ENCODE measurements around the gene UST.
"Not testable (repeated sequence)": the region's sequence is repeated elsewhere in the genome, so short reads cannot be mapped to it uniquely, and the experiment has no call there.

The UST gene

DNA sequence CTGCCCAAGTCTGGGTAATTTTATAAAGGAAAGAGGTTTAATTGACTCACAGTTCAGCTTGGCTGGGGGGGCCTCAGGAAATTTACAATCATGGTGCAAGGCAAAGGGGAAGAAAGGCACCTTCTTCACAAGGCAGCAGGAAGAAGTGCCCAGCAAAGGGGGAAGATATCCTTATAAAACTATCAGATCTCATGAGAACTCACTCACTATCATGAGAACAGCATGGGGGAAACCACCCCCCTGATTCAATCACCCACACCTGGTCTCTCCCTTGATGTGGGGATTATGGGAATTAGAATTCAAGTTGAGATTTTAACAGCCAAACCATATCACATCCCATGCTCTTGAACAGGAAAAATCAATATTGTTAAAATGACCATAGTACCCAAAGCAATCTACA is 355.5 kb downstream of the UST start:
- no peak for DNase-seq

DNA sequence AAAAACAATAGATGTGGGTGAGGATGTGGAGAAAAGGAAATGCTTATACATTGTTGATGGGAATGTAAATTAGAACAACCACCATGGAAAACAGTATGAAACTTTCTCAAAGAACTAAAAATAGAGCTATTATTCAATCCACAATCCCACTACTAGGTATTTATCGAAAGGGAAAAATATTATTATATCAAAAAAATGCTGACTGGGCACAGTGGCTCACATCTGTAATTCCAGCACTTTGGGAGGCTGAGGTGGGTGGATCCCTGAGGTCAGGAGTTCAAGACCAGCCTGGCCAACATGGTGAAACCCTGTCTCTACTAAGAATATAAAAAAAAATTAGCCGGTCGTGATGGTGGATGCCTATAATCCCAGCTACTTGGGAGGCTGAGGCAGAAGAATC is 357.1 kb downstream of the UST start:
- DNase-seq, result not testable (repeated sequence)

DNA sequence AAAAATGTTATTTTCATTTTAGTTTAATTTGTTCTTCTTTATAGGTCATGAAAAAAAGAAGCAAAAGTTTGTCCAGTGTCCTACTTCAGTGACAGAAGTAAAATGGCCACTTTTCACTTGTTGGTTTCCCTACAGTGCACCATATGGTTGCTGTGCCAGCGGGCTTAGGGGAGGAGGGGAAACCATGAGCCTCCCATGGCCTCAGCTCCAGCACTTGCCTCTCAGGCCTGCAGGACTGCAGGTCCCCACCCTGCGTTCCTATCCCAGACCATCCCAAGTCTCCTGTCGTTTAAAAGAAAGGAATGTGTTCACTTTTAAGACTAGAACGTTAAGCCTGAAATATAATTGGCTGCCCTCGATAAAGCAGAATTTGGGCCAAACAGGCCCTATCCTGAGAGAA is 360.7 kb downstream of the UST start:
- no peak for DNase-seq

DNA sequence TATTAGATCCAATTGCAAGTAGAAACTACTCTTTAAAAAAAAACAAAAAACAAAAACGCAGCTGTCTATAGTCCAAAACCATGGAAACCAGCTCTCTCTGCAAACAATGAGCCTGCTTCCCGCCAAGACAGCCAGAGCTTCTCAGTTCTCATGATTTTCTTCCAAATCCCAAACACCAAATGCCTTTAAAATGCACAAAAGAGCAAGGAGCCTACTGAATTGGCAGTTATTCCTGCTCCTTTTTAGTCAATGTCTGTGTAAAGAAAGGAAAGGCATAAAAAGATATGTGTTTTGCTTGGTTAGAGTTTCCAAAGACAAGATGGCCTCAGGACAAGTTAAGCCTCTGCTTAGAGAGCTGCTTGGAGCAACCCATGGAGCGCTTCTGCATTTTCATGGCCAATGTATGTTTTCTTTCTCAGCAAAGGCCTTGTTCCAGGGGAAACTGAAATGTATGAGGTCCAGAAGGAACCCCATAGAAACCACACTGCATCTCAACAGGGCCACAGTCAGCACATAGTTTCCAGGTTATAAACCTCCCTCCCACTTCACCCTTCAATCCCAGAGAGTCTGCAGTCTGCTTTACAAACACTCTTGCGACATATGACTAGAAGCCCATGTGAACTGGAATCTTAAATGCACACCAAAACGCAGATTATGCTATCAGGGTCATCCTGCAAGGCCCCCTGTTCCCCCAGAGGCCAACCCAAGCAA is 361.4 kb downstream of the UST start:
- DNase-seq, result no peak

DNA sequence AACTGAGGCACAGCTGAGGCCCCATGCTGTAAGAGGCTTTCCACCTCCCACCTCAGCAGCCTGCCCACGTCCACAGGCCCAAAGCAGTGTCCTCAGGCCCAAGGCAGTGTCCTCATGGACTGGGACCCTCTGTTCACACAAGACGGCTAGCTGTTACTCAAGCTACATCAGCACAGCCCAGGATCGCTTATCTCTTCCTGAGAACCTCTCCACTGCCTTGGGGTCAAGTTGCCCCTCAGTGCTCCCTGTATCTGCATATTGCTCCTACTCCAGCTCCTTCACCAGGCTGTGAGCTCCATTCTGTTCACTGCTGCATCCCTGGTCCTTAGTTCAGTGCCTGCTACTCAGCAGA is 361.9 kb downstream of the UST start:
- DNase-seq, result no peak

DNA sequence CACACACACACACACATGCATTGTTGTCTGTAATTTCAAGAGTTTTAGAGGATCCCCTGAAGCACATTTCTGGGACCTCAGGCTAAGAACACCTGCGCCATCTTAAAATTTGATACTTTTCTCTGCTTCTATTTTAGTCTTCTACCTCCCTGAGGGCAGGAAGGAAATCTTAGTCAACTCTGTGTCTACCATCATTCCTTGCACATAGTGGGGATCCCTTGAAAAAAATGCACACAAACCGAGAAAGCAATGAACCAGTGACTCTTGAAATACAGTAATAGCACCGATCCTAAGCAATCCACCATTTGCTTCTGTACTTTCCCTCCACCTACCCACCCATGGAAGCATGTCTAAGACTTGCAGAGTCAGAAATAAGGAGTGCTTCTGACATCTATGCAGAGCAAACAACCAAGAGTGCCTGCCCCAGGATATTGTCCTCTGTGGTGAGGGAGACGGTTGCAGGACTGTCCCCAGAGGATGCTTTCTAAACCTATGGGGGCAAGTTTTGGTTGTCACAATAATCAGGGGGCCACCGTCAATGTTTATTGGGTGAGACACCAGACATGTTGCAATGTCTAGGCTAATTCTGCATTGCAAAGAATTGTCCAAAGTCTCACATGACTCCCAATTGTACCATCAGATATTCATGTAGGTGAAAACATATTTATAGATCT is 362.7 kb downstream of the UST start:
- DNase-seq, result no peak

DNA sequence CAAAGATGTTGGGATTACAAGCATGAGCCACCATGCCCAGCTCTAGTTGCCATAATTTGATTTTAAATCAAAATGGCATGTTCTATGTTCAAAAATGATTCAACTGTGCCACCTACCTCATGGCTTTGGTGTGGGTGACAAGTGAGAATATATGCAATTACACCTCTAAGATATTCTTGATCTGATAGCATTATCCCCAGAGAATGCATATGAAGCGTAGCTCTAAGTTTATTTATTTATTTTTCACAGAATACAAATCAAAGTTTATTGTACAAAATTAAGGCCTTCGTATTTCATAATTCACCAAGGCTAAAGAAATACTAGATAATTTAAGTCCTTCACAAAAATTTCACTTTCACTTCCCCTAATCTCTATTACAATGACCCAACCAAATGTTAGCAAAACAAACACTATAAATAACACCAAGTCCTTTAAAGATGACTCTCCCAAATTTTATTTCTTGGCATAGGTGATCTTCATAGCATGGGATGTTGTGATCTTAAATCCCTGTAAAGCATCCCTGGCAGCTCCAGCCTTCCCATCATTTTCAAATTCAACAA is 364.8 kb downstream of the UST start:
- DNase-seq, result no peak

DNA sequence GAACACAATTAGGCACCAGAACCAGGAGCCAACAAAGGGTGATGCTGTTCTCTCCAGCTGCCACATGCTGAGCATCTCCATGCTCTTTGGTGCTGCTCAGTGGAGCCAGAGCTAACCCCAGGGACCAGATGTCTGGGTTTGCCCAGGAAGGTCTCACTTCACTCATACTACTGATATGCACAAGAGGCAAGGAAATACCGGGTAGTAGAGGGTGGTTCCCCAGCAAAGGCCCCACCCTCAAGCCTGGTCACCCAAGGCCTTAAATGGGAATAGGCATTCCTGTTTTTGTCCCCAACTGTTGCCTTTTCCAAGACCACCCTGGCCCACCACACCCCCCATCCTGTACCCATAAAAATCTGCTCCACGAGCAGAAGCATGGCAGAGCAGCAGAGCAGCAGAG is 366.1 kb downstream of the UST start:
- no peak for DNase-seq

DNA sequence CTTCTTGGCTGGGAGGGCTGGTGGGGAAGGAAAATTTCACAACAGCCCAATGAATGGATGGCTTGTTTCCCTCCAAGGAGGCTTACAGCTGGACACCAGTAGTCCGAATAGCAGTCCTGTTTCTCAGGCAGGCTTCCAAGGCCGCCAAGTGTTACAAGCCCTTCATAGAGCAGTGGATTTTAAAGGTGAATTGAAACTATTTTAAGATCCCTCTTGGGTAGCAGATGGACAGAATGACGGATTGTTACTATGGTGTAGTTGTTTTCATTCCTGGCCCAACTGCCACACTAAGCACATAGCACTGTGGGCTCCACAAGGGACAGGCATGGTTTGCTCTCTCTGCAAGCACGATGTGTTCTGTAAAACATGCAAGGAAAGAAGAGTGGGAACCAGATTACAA is 367.3 kb downstream of the UST start:
- no peak for DNase-seq

DNA sequence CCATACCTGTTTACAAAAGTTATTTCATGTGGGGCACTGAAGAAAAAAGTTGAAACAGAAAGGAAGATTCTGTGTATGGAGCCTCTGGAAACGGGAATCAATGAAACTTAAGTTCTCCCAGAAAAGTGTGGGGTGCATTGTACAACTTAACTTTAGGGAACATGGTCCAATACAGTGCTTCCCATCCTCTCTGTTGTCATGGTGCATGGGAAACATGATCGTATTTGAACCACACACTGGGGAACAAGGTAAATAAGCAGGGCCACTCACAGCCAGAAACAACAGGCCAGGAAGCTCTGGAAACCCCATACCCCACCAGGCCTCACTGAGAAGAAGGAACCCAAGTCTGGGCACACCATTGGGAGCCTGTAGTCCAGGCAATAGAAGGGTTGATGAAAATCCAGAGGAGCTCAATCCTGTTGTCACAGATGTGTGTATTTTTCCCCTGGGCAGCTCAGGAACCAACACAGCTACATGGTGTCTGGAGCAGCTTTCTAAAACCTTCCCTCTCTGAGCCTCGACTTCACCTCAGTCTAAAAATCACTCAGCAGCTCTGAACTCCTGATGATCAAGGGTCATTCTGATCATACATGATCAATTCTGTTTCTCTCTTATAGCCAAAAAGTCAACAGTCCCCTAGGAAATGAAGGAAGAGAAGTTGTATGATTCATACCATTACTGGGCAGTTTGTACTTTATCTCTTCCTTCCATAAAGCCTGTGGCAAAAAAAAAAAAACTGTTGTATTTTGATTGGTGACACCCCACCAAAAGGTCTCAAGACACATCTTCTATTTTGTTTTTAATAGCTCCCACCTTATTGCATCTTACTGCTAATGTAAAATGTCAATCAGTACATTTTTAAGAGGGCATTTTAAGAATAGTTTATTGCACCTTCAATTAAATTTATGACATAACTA is 372.2 kb downstream of the UST start:
- DNase-seq, result no peak

DNA sequence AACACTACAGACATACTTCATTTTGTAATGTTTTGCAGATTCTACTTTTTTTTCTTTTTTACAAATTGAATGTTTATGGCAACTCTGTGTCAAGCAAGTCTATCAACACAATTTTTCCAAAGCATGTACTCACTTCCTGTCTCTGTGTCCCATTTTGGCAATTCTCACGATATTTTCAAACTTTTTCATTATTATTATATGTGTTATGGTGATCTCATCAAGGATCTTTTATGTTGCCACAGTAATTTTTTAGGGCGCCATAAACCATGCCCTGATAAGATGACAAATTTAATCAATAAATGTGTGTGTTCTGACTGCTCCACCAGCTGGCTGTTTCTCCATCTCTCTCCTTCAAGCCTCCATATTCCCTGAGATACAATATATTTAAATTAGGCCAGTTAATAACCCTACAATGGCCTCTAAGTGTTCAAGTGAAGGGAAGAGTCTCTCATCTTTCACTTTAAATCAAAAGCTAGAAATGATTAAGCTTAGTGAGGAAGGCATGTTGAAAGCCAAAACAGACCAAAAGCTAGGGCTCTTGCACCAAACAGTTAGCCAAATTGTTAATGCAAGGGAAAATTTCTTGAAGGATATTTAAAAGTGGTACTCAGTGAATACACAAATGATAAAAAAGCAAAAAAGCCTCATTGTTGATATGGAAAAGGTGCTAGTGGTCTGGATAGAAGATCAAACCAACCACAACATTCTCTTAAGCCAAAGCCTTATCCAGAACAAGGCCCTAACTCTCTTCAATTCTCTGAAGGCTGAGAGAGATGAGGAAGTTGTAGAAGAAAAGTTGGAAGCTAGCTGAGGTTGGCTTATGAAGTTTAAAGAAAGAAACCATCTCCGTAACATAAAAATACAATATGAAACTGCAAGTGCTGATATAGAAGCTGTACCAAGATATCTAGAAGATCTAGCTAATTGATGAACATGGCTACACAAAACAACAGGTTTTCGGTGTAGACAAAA is 376.3 kb downstream of the UST start:
- no peak for DNase-seq

DNA sequence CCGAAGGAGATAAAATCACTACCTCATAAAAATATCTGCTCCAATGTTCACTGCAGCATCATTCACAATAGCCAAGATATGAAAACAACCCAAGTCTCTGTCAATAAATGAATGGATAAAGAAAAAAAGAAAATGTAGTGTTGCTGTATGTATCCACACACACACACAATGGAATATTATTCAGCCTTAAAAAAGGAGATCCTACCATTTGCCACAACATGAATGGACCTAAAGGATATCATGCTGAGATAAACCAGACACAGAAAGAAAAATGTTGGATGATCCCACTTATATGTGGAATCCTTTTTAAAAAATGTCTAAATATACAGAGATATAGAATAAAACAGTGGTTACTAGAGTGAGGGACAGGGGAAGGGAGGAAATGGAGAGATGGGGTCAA is 378.5 kb downstream of the UST start:
- no peak for DNase-seq

All from CD4-positive, alpha-beta T cell treated with Interleukin-1 beta for 1 hour (primary cell).